ENCODE measurements around the gene MUCL1. TPM values are rescaled to one million over a fixed set of nuclear protein-coding genes. Genes with fewer than 3 reads are reported as not detected.
"Not testable (repeated sequence)": the region's sequence is repeated elsewhere in the genome, so short reads cannot be mapped to it uniquely, and the experiment has no call there.

MUCL1 gene
- total RNA-seq, 2 donors from 2014 or later = not detected

- H3K4me3 ChIP-seq (ENCODE audit: low read length) = no peak overlapping the region
- no peaks in the 10 kb centered on the region for H3K36me3 Mint-ChIP-seq (ENCODE audit: low read depth)
- no peaks in the 10 kb centered on the region for H3K36me3 ChIP-seq (ENCODE audit: control insufficient read depth, insufficient read depth, low read length)
- H3K9me3 Mint-ChIP-seq = peaks cover 3% of the 10 kb centered on the region
- TF ChIP-seq CTCF (conservative IDR thresholded peaks at IDR 0.05) = no peak
- H3K27me3 Mint-ChIP-seq (ENCODE audit: insufficient read depth) = no peaks in the 10 kb centered on the region
- DNase-seq = no peak
- H3K27me3 ChIP-seq (ENCODE audit: control insufficient read depth, insufficient read depth, low read length, poor library complexity, severe bottlenecking) = no peaks in the 10 kb centered on the region
- 83 to 92% methylated on average over 1 to 2 of the region's 2 CpGs for WGBS, 2 experiments (ENCODE audit: insufficient coverage in 1 of 2, insufficient read length in 1 of 2)
- H3K4me1 Mint-ChIP-seq = no peaks in the 10 kb centered on the region
- no peak overlapping the region for H3K4me3 Mint-ChIP-seq
- H3K27ac ChIP-seq (ENCODE audit: low read depth, low read length) = no peak overlapping the region
- no peaks in the 10 kb centered on the region for H3K4me1 ChIP-seq (ENCODE audit: control insufficient read depth, insufficient read depth, low read length)
- no peak overlapping the region for H3K27ac Mint-ChIP-seq
- no peak overlapping the region for H3K9ac ChIP-seq (ENCODE audit: extremely low read depth, low read length, poor library complexity, severe bottlenecking)
- H3K9me3 ChIP-seq (ENCODE audit: control insufficient read depth, low read length) = no peaks in the 10 kb centered on the region
These were observed 27.8 kb downstream of the MUCL1 start for GRCh38 chr12:54882079-54882478.

- not testable (repeated sequence) for H3K27ac ChIP-seq (ENCODE audit: low read depth, low read length); H3K4me1 Mint-ChIP-seq; H3K4me3 Mint-ChIP-seq; H3K27me3 ChIP-seq (ENCODE audit: control insufficient read depth, insufficient read depth, low read length, poor library complexity, severe bottlenecking); H3K27me3 Mint-ChIP-seq (ENCODE audit: insufficient read depth); H3K36me3 Mint-ChIP-seq (ENCODE audit: low read depth); H3K27ac Mint-ChIP-seq; H3K36me3 ChIP-seq (ENCODE audit: control insufficient read depth, insufficient read depth, low read length); H3K9me3 ChIP-seq (ENCODE audit: control insufficient read depth, low read length); DNase-seq; H3K9ac ChIP-seq (ENCODE audit: extremely low read depth, low read length, poor library complexity, severe bottlenecking); H3K9me3 Mint-ChIP-seq; H3K4me1 ChIP-seq (ENCODE audit: control insufficient read depth, insufficient read depth, low read length); H3K4me3 ChIP-seq (ENCODE audit: low read length)
- 100% methylated on average over 1 of the region's 1 CpG; no CpG with 5 or more reads in 1 of the 2 experiments for WGBS, 2 experiments (ENCODE audit: insufficient coverage in 1 of 2, insufficient read length in 1 of 2)
These were observed 28.3 kb downstream of the MUCL1 start for GRCh38 chr12:54882597-54882996.

GRCh38 chr12:54888428-54888827, 34.1 kb downstream of the MUCL1 start:
- peak overlapping the region; percentile 23 for H3K4me3 ChIP-seq (ENCODE audit: low read length)
- 65 to 73% methylated on average over 9 to 11 of the region's 11 CpGs for WGBS, 2 experiments (ENCODE audit: insufficient coverage in 1 of 2, insufficient read length in 1 of 2)
- peak overlapping the region; percentile 32 for H3K4me3 Mint-ChIP-seq

GRCh38 chr12:54890339-54890738, 36.0 kb downstream of the MUCL1 start:
- Mint-ChIP-seq H3K4me1 (peaks cover 3% of the 10 kb centered on the region), H3K36me3 (ENCODE audit: low read depth) (no peaks in the 10 kb centered on the region), H3K9me3 (peaks cover 15% of the 10 kb centered on the region), H3K27ac (no peak overlapping the region), H3K4me3 (no peak overlapping the region), H3K27me3 (ENCODE audit: insufficient read depth) (no peaks in the 10 kb centered on the region)
- DNase-seq = no peak
- Histone ChIP-seq H3K27ac (ENCODE audit: low read depth, low read length) (no peak overlapping the region), H3K4me1 (ENCODE audit: control insufficient read depth, insufficient read depth, low read length) (no peaks in the 10 kb centered on the region), H3K9ac (ENCODE audit: extremely low read depth, low read length, poor library complexity, severe bottlenecking) (no peak overlapping the region), H3K27me3 (ENCODE audit: control insufficient read depth, insufficient read depth, low read length, poor library complexity, severe bottlenecking) (no peaks in the 10 kb centered on the region), H3K4me3 (ENCODE audit: low read length) (no peak overlapping the region), H3K36me3 (ENCODE audit: control insufficient read depth, insufficient read depth, low read length) (no peaks in the 10 kb centered on the region), H3K9me3 (ENCODE audit: control insufficient read depth, low read length) (no peaks in the 10 kb centered on the region)
- WGBS, 2 experiments (ENCODE audit: insufficient coverage in 1 of 2, insufficient read length in 1 of 2) = 93 to 100% methylated on average over 3 of the region's 3 CpGs
- TF ChIP-seq CTCF (conservative IDR thresholded peaks at IDR 0.05) = no peak

More at GRCh38 chr12:54888428-54888827, 34.1 kb downstream of the MUCL1 start:
- not testable (repeated sequence) for H3K27me3 Mint-ChIP-seq (ENCODE audit: insufficient read depth); H3K27ac Mint-ChIP-seq; H3K36me3 ChIP-seq (ENCODE audit: control insufficient read depth, insufficient read depth, low read length); H3K27me3 ChIP-seq (ENCODE audit: control insufficient read depth, insufficient read depth, low read length, poor library complexity, severe bottlenecking); H3K4me1 ChIP-seq (ENCODE audit: control insufficient read depth, insufficient read depth, low read length); H3K4me1 Mint-ChIP-seq; H3K27ac ChIP-seq (ENCODE audit: low read depth, low read length); H3K9me3 ChIP-seq (ENCODE audit: control insufficient read depth, low read length); H3K9ac ChIP-seq (ENCODE audit: extremely low read depth, low read length, poor library complexity, severe bottlenecking); H3K36me3 Mint-ChIP-seq (ENCODE audit: low read depth)
- peak; percentile 67 for DNase-seq
- peaks cover 17% of the 10 kb centered on the region for H3K9me3 Mint-ChIP-seq
